Endometrium (tissue), 2 donors: ENCODE results near the gene PRSS53.

Experiments
- FAIRE-seq: peaks from 2 replicates; lab custom pipeline; 2012; peaks lifted over from hg19 to GRCh38; lab: Jason Lieb, UNC
- donor health status: control.
- donor health status: control.

Gene PRSS53

GRCh38 chr16:31042866-31043265 is 45.9 kb downstream of the PRSS53 start:
- FAIRE-seq = no peak

GRCh38 chr16:31038993-31039392 is 49.8 kb downstream of the PRSS53 start:
- no peak for FAIRE-seq

- FAIRE-seq = no peak
Observed at GRCh38 chr16:31036691-31037090, 52.1 kb downstream of the PRSS53 start.

GRCh38 chr16:31033709-31034492 is 54.8 kb downstream of the PRSS53 start:
- FAIRE-seq = no peak
